ENCODE measurements around the gene CENPP. TPM values are rescaled to one million over a fixed set of nuclear protein-coding genes. Genes with fewer than 3 reads are reported as not detected.

Gene CENPP
- total and polyA plus RNA-seq, 4 donors, result 0.62 to 8.7 (median 1.3) TPM

GRCh38 chr9:92350740-92351133 lies 25.0 kb downstream of the CENPP start:
- TF ChIP-seq FOXA1 (IDR thresholded peaks at IDR 0.05) (no peak), TAF1 (conservative IDR thresholded peaks at IDR 0.05) (no peak), NR2F2 (IDR thresholded peaks at IDR 0.05) (no peak), HNF4A (conservative IDR thresholded peaks at IDR 0.05) (no peak), RXRA (IDR thresholded peaks at IDR 0.05) (no peak), YY1 (IDR thresholded peaks at IDR 0.05) (no peak)
- Histone ChIP-seq H3K4me1 (ENCODE audit: control insufficient read depth in 4 of 4, insufficient read depth in 4 of 4, low read length in 3 of 4) (no peaks in the 10 kb centered on the region), H3K27me3 (ENCODE audit: control insufficient read depth in 4 of 4, insufficient read depth in 4 of 4, low read length in 3 of 4) (no peaks in the 10 kb centered on the region), H3K36me3 (ENCODE audit: control insufficient read depth in 4 of 4, insufficient read depth in 3 of 4, low read depth in 1 of 4, low read length in 3 of 4) (no peaks in the 10 kb centered on the region), H3K9me3 (ENCODE audit: control insufficient read depth in 4 of 4, low read length in 3 of 4) (no peaks in the 10 kb centered on the region), H3K27ac (ENCODE audit: low read depth in 1 of 2, low read length in 2 of 2) (no peak overlapping the region), H3K4me3 (ENCODE audit: low read depth in 1 of 3, low read length in 3 of 3) (no peak overlapping the region), H3K9ac (ENCODE audit: low read depth in 1 of 2, low read length in 2 of 2) (no peak overlapping the region)
- DNase-seq (ENCODE audit: low spot score), result no peak

- DNase-seq (ENCODE audit: low spot score), result no peak
- no peaks in the 10 kb centered on the region for H3K9me3 ChIP-seq (ENCODE audit: control insufficient read depth in 4 of 4, low read length in 3 of 4)
- 84% methylated on average over 6 of the region's 6 CpGs for WGBS
- no peaks in the 10 kb centered on the region for H3K27me3 ChIP-seq (ENCODE audit: control insufficient read depth in 4 of 4, insufficient read depth in 4 of 4, low read length in 3 of 4)
- TF ChIP-seq RXRA (IDR thresholded peaks at IDR 0.05), result no peak
- TF ChIP-seq CTCF (IDR thresholded peaks at IDR 0.05; ENCODE audit: low read depth, low read length, missing input control), result no peak
- no peak for TF ChIP-seq SP1 (IDR thresholded peaks at IDR 0.05)
- no peak for TF ChIP-seq GABPA (IDR thresholded peaks at IDR 0.05 in 1 of 2, conservative IDR thresholded peaks at IDR 0.05 in 1 of 2)
- no peak for TF ChIP-seq HNF4G (IDR thresholded peaks at IDR 0.05)
- no peak for TF ChIP-seq REST (IDR thresholded peaks at IDR 0.05)
- no peak for TF ChIP-seq JUND (IDR thresholded peaks at IDR 0.05)
- TF ChIP-seq, protein P1, sequence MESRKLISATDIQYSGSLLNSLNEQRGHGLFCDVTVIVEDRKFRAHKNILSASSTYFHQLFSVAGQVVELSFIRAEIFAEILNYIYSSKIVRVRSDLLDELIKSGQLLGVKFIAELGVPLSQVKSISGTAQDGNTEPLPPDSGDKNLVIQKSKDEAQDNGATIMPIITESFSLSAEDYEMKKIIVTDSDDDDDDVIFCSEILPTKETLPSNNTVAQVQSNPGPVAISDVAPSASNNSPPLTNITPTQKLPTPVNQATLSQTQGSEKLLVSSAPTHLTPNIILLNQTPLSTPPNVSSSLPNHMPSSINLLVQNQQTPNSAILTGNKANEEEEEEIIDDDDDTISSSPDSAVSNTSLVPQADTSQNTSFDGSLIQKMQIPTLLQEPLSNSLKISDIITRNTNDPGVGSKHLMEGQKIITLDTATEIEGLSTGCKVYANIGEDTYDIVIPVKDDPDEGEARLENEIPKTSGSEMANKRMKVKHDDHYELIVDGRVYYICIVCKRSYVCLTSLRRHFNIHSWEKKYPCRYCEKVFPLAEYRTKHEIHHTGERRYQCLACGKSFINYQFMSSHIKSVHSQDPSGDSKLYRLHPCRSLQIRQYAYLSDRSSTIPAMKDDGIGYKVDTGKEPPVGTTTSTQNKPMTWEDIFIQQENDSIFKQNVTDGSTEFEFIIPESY (IDR thresholded peaks at IDR 0.05), result no peak
- no peak overlapping the region for H3K27ac ChIP-seq (ENCODE audit: low read depth in 1 of 2, low read length in 2 of 2)
- H3K4me1 ChIP-seq (ENCODE audit: control insufficient read depth in 4 of 4, insufficient read depth in 4 of 4, low read length in 3 of 4), result no peaks in the 10 kb centered on the region
- H3K36me3 ChIP-seq (ENCODE audit: control insufficient read depth in 4 of 4, insufficient read depth in 3 of 4, low read depth in 1 of 4, low read length in 3 of 4), result no peaks in the 10 kb centered on the region
- H3K9ac ChIP-seq (ENCODE audit: low read depth in 1 of 2, low read length in 2 of 2), result no peak overlapping the region
- no peak overlapping the region for H3K4me3 ChIP-seq (ENCODE audit: low read depth in 1 of 3, low read length in 3 of 3)
Observed at GRCh38 chr9:92353051-92353450, 27.3 kb downstream of the CENPP start.
